OCI-LY3 (cell line): ENCODE results near the gene USP21.

Experiments
- EZH2phosphoT487 ChIP-seq: fragments of 200-600 bp; shearing (Covaris generic); IDR thresholded peaks from 2 replicates; pipeline ENCODE4 v1.6.1; 2018; ENCODE audit warnings: antibody characterized with exemption, mixed run types, low read depth
- TF ChIP-seq, protein P1 (sequence below): fragments of 200-600, 300-600 bp; sonication (generic); IDR thresholded peaks from 2 replicates; pipeline ENCODE4 v1.5.1; 2014; ENCODE audit warnings: antibody characterized with exemption, low read length, low read depth

DNA sequence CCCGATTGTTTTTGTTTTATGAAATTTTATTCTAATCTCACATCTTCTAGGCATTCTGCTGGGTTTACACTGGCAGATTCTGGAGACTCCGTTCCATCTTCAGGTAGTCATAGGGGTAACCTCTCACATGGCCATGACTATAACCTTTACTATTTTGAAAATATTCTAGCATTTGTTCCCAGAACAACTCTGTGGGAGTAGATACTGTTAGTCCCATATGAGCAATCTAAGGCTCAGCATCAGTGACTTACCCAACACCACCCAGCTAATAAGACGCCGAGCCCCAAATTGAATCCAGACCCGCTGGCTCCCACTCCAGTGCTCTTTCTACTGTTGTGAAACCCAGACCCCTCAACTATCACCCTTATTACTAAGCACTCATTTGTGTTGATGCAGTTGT, 29.7 kb downstream of the USP21 start:
- TF ChIP-seq, protein P1, sequence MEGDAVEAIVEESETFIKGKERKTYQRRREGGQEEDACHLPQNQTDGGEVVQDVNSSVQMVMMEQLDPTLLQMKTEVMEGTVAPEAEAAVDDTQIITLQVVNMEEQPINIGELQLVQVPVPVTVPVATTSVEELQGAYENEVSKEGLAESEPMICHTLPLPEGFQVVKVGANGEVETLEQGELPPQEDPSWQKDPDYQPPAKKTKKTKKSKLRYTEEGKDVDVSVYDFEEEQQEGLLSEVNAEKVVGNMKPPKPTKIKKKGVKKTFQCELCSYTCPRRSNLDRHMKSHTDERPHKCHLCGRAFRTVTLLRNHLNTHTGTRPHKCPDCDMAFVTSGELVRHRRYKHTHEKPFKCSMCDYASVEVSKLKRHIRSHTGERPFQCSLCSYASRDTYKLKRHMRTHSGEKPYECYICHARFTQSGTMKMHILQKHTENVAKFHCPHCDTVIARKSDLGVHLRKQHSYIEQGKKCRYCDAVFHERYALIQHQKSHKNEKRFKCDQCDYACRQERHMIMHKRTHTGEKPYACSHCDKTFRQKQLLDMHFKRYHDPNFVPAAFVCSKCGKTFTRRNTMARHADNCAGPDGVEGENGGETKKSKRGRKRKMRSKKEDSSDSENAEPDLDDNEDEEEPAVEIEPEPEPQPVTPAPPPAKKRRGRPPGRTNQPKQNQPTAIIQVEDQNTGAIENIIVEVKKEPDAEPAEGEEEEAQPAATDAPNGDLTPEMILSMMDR: no peak
- TF ChIP-seq EZH2phosphoT487: no peak
